GM19463 (cell line): ENCODE data around the gene CYP46A1.
"Not testable (repeated sequence)": the region's sequence is repeated elsewhere in the genome, so short reads cannot be mapped to it uniquely, and the experiment has no call there.

ENCODE experiments used
- ATAC-seq: cut with Tn5 transposase; IDR thresholded peaks from one replicate; pipeline ENCODE4 v1.9.1; 2021; ENCODE audit warnings: mild to moderate bottlenecking, moderate library complexity; ENCODE audit not compliant: unreplicated experiment

CYP46A1 gene

GRCh38 chr14:99656171-99656570, 27.9 kb upstream of the CYP46A1 start:
- no peak for ATAC-seq

DNA sequence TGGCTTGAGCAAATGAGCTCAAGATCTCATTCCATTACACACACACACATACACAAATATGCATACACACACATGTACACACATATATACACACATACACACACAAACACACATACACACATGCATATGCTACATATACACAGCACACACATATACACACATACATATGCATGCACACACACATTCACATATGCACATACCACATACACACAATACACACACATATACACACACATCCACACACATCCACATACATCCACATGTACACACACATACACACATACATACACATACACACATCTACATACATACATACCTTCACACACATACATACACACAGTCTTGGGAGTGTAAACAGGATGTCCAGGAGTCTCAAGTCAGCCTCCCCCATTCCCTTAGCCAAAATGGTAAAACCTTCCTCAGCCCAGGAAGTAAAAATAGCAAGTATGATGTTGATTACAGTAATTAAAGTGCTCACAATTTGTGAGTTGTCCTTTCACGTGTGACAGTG, 26.4 kb upstream of the CYP46A1 start:
- ATAC-seq, result no peak

GRCh38 chr14:99658218-99658845, 25.8 kb upstream of the CYP46A1 start:
- no peak for ATAC-seq

GRCh38 chr14:99659333-99659741, 24.8 kb upstream of the CYP46A1 start:
- no peak for ATAC-seq

GRCh38 chr14:99660006-99660566, 24.0 kb upstream of the CYP46A1 start:
- no peak for ATAC-seq

GRCh38 chr14:99660794-99661193, 23.3 kb upstream of the CYP46A1 start:
- no peak for ATAC-seq

- not testable (repeated sequence) for ATAC-seq
Observed at GRCh38 chr14:99661206-99661605, 22.9 kb upstream of the CYP46A1 start.

DNA sequence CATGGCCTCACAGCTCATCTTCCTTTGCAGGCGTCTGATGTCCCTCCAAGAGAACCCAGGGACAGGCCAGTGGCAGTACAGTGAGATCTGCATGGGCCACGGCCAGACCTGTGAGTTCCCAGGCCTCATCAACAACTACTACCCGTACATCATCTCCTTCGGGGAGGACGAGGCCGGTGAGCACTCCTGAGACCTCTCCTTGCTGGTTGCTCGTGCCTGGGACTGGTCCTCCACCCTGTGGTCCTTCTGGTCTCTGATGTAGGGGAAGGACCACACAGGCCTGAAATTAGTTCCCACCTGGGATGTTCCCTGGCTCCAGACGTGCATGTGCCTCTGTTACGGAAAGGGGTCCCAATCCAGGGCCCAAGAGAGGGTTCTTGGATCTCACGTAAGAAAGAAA, 21.3 kb upstream of the CYP46A1 start:
- ATAC-seq, result no peak

- ATAC-seq, result no peak
Observed at GRCh38 chr14:99663386-99664057, 20.6 kb upstream of the CYP46A1 start.

DNA sequence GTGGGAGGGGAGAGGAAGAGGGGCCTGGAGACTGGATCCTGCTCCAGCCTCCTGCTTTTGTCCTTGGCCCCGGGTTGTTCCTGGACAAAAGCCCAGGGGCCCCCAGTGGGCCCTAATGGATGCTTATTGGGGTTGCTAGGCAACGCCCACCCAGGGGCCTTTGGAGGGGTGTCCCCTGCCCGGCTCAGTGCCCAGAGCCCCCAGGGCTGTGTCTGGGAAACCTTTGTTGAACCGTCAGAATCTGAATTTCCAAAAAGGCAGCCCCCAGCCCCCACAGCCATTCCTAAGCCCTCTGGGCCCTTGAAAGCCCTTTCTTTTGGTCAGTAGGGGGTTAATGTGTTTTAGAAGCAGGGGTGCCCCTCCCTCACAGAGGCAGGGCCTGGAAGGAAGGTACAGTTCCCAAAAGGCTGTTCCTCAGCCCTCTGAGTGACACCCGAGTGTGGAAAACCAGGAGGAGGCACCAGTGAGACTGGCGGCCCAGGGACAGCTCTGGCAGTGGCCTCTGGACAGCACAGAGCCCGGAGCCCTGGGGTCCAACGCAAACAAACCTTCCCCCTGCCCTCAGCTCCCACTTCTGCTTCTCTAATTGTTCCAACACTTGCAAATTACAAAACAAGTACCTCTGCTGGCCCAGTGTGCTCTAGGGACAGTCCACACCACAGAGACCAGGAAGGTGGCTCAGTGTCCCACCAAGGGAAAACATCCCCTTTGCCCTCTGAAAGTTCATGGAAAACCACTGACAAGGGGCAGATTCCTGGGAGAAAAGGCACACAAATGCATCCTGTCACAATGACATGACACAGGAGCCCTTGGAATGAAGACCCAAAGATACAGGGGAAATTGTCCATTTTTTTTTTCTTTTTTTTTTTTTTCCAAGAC, 19.8 kb upstream of the CYP46A1 start:
- no peak for ATAC-seq

DNA sequence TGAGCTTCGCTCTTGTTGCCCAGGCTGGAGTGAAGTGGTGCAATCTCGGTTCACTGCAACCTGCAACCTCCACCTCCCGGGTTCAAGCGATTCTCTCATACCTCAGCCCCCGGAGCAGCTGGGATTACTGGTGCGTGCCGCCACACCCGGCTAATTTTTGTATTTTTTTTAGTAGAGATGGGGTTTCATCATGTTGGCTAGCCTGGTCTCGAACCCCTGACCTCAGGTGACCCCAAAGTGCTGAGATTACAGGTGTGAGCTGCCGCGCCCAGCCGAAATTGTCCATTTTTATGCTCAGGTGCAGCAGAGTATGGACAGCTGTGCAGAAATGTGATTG, 19.2 kb upstream of the CYP46A1 start:
- peak; percentile 47 for ATAC-seq

- ATAC-seq, result no peak
Observed at GRCh38 chr14:99666533-99666932, 17.6 kb upstream of the CYP46A1 start.

DNA sequence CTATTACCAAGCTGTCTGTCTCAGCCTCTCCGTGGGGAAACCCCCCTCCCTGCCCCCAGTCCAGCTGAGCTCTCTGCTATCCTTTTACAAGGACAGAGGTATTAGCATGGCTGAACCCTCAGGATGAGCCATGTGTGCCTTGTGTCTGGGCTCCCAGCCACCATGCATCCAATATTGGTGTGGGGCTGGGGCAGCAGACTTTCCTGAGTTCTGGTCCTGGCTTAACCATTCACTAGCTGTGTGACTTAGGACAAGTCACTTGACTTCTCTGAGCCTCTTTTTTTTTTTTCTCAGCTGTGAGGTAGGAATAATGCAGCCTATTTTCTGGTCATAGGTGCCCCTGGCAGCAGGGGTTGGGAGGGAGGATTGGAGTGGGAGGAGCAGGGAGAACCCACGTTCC, 17.1 kb upstream of the CYP46A1 start:
- ATAC-seq, result no peak

GRCh38 chr14:99667821-99668220, 16.3 kb upstream of the CYP46A1 start:
- ATAC-seq, result no peak

DNA sequence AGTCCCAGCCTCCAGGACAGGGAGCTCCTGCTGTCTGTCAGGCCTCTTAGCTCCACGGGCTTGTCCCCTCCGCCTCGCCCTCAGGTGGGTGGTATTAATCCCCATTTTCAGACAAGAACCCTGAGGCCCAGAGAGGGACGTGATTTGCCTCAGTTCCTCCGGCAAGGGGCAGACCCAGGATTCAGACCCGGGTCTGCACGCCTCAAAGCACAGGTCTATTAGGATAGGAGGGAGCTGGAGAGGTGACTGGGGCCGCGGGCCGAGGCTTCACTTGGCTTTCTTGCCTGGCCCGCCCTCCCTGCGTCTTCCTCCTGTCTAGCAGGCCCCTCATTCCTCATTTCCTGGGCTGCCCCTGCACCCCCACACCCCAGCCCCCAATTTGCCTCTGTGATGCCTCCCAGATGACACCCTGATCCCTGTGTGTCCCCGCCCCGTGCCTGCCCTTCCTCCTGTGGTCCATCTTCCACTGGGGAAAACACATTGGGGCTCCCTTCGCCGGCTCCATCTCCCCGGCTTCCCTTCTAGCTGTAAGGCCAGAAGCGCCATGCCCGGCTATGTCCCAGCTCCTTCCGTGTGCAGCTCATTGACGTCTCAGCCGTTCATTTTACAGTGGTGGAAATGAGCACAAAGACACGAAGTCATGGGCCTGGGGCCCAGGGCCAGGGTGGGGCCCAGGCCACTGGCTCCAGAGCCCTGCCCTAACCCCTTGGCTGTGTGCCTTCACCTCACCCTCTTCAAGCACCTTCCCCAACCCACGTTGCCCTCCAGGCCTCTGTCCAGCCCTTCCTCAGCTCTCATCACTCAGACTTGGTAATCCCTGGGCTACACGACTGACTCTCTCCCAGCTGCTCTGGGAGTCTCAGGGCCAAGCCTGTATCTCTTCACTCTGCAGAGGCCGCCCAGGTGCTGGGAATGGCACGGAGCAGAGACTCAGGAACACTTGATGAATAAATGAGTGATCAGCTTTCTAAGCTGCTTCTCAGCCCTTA, 15.5 kb upstream of the CYP46A1 start:
- no peak for ATAC-seq

DNA sequence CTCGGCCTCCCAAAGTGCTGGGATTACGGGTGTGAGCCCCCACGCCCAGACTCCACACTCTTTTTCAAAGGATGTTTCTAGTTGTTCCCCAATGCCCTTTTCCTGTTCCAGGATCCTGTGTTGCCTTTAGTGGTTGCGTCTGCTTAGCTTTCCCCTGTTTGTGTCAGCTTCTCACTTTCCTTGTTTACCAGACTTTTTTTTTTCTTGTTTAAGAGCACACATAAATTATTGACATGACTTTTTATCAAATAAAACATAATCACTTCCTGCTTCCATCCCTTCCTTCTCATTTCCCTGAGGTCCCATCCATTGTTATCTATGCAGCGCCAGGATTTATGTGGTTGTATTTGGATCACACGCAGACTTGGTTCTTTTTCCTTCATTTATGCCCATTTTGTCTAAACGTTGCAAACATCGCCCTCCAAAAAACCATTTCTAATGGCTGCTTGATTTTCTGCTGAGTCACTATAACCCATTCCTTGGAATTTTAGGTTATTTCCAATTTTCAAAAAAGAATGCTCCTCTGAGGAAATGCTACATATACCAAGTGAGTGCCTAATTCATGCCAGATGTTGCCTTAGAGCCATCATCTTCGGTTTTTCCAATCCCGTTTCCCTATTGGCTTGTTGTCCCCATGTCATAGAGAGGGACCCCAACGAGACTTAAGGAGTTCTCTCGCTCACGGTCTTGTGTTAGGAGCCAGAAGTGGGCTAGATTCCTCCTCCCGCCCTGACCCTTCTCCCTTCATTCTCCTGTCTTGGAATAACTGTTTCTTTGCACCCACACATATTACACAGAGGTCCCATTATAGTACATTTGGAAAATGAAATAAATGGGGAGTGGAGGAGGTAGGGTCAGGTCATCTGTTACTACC, 13.5 kb upstream of the CYP46A1 start:
- no peak for ATAC-seq

- no peak for ATAC-seq
Observed at GRCh38 chr14:99671235-99672224, 12.6 kb upstream of the CYP46A1 start.
